ENCODE data around the gene NSMF. TPM values are rescaled to one million over a fixed set of nuclear protein-coding genes. Genes with fewer than 3 reads are reported as not detected.

The NSMF gene
- total RNA-seq, 1 donor from 2014 or later, result 20.7 TPM

DNA sequence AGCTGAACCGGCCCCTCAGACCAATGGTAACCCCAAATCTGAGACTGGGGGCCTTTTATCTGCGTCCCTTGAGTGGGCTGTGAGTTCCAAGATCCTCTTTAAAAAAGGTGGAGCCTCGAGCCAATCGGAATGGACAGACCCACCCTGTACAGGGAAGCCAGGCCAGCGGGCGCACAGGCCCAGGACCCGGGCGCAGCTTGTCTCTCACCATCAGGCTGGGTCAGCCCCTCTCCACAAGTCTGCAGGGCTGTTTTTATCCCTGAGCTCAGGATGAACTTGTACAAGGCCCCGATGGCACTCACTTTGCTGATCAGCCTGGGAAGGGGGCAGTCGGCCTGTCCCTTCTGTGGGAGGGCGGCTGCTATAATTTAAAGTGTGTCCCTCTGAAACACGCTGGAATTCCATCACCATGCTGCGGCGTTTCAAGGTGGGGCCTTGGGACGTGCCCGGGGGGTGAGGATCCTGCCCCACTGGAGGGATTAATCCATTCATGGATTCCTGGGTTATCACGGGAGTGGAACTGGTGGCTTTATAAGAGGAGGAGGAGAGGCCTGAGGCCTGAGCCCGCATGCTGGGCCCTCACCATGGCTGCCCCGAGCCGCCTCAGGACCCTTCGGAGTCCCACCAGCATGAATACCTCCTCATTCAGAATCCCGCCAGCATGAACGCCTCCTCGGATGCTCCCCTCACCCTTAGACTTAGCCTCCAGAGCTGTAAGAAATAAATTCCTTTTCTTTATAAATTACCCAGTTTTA lies 50.3 kb downstream of the NSMF start:
- Histone ChIP-seq H3K27me3 (ENCODE audit: low read depth) (peaks cover 5% of the 10 kb centered on the region), H3K27ac (no peak overlapping the region), H3K9me3 (no peaks in the 10 kb centered on the region), H3K4me1 (peaks cover 44% of the 10 kb centered on the region), H3K36me3 (no peaks in the 10 kb centered on the region), H3K4me3 (no peak overlapping the region)
- DNase-seq (no peak), ATAC-seq (no peak)
- intact Hi-C loops (cut with DNase I), result no loop called here
- TF ChIP-seq, protein P1, sequence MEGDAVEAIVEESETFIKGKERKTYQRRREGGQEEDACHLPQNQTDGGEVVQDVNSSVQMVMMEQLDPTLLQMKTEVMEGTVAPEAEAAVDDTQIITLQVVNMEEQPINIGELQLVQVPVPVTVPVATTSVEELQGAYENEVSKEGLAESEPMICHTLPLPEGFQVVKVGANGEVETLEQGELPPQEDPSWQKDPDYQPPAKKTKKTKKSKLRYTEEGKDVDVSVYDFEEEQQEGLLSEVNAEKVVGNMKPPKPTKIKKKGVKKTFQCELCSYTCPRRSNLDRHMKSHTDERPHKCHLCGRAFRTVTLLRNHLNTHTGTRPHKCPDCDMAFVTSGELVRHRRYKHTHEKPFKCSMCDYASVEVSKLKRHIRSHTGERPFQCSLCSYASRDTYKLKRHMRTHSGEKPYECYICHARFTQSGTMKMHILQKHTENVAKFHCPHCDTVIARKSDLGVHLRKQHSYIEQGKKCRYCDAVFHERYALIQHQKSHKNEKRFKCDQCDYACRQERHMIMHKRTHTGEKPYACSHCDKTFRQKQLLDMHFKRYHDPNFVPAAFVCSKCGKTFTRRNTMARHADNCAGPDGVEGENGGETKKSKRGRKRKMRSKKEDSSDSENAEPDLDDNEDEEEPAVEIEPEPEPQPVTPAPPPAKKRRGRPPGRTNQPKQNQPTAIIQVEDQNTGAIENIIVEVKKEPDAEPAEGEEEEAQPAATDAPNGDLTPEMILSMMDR (IDR thresholded peaks at IDR 0.05), result no peak

DNA sequence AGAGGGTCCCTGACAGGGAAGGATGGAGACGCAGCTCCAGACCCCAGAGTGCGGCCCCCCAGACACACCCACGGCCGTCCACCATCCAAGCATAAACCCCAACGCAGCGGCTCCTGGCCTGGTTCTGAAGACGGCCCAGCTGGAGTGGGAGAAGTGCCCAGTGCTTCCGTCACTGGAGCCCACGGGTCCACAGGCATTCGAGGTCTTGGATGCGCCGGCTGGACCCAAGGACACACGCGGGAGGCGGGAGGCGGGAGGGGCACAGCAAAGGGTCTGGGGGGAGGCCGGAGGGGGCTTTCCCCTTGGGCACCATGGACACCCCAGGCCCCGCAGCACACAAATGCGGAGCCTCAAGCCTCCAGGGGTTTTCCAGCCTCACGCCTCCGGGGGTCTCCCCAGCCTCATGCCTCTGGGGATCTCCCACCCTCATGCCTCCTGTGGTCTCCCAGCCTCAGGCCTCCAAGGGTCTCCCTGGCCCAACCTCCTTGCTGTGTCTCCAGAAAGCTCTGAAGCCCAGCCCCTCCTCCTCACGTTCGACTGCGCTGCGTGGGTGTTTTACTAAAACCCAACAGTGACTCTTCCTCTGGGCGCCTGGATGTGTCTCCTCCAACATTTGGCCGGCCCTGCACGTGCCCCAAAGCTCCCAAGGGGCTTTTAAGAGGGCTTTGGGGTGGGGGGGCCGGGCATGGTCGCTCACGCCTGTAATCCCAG lies 51.4 kb downstream of the NSMF start:
- TF ChIP-seq, protein P1 (IDR thresholded peaks at IDR 0.05), result no peak
- ATAC-seq (no peak), DNase-seq (no peak)
- H3K27me3 ChIP-seq (ENCODE audit: low read depth), result peaks cover 5% of the 10 kb centered on the region
- intact Hi-C loops (cut with DNase I), result no loop called here
- H3K9me3 ChIP-seq, result no peaks in the 10 kb centered on the region
- H3K4me1 ChIP-seq, result peaks cover 44% of the 10 kb centered on the region
- H3K27ac ChIP-seq, result peak overlapping the region; percentile 13
- H3K4me3 ChIP-seq, result peak overlapping the region; percentile 43
- no peaks in the 10 kb centered on the region for H3K36me3 ChIP-seq

DNA sequence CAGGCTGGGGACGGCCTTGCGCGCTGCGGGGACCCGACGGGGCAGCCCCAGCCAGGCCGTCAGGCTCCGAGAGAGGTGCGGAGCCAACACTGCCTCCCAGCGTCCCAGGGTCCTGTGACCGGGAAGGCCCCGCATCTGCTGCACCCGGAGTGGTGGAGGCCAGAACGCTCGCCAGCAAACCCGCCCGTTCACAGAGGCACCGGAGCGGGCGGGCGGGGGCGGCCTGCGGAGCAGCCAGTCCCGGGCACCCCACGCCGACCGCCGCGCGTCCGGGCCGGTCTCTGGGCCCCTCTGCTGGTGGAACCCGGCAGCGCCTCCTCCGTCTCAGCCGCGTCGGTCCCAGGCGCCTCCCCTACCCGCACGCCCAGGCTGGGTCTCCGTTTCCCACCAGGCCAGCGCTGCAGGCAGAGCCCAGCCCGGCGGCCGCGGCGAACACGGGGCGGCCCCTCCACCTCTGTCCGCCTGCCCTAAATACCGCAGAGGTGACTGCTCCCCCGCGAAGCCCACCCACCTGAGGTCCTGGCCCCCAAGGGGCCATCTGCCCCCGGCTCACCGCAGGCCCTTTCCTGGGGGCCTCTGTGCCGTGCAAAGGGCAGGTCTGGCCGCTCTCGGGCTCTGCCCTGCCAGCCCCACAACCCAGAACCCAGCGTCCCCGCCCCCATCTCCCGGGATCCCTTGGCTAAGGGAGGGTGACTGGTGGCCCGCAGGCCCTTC lies 52.1 kb downstream of the NSMF start:
- TF ChIP-seq, protein P1 (IDR thresholded peaks at IDR 0.05), result peak; percentile 84
- Histone ChIP-seq H3K9me3 (no peaks in the 10 kb centered on the region), H3K27me3 (ENCODE audit: low read depth) (peaks cover 5% of the 10 kb centered on the region), H3K27ac (peak overlapping the region; percentile 13), H3K36me3 (no peaks in the 10 kb centered on the region), H3K4me3 (peak overlapping the region; percentile 43), H3K4me1 (peaks cover 39% of the 10 kb centered on the region)
- ATAC-seq, result peak; percentile 85 to 86
- peak; percentile 73 for DNase-seq
- intact Hi-C loops (cut with DNase I), result no loop called here

DNA sequence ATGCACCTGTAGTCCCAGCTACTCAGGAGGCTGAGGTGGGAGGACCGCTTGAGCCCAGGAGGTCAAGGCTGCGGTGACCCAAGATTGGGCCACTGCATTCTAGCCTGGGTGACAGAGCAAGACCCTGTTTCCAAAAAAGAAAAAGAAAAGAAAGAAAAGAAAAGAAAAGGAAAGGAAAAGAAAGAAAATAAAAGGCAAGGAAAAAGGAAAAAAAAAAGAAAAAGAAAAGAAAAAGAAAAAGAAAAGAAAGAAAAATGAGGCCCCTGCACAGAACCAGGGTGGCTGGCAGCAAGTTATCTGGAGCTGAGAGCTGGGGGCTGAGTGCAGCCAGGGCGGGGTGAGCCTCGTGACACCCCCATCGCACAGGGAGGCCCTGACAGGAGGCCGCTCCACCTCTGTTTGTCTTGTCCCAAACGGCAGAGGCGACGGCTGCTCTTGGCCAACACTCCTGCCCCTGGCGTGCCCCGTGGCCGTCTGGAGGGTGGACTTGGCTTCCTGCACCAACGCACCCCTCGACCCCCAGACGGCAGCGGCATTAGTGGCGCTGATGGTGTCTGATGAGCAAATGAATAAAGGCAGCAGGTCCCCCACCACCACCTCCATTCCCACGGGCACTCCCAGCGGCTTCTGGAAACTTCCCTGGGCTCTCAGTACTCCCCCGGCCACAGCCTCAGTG lies 52.9 kb downstream of the NSMF start:
- DNase-seq (no peak), ATAC-seq (peak in 1 of 2 donors; percentile 11)
- intact Hi-C loops (cut with DNase I), result no loop called here
- no peaks in the 10 kb centered on the region for H3K9me3 ChIP-seq
- H3K27ac ChIP-seq, result peak overlapping the region; percentile 13
- TF ChIP-seq, protein P1 (IDR thresholded peaks at IDR 0.05), result no peak
- peak overlapping the region; percentile 43 for H3K4me3 ChIP-seq
- peaks cover 32% of the 10 kb centered on the region for H3K4me1 ChIP-seq
- H3K27me3 ChIP-seq (ENCODE audit: low read depth), result peaks cover 5% of the 10 kb centered on the region
- no peaks in the 10 kb centered on the region for H3K36me3 ChIP-seq

DNA sequence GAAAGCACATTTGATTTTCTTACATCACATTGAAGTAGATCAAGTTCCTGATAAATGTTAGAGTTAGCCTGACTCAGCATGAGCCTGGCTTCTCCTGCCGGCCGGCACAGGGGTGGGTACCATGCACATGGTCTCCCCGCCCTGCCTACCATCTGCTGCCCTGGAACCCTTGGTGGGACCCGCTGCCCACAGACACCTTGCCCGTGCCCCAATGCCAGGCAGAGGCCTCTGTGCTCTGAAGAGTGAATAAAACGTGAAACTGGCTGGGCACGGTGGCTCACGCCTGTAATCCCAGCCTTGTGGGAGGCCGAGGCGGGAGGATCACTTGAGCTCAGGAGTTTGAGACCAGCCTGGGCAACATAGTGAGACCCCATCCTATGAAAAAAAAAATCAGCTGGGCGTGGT lies 53.5 kb downstream of the NSMF start:
- Histone ChIP-seq H3K4me3 (no peak overlapping the region), H3K4me1 (peaks cover 27% of the 10 kb centered on the region), H3K27me3 (ENCODE audit: low read depth) (peaks cover 5% of the 10 kb centered on the region), H3K36me3 (no peaks in the 10 kb centered on the region), H3K9me3 (no peaks in the 10 kb centered on the region), H3K27ac (no peak overlapping the region)
- TF ChIP-seq, protein P1 (IDR thresholded peaks at IDR 0.05), result no peak
- intact Hi-C loops (cut with DNase I), result no loop called here
- DNase-seq (no peak), ATAC-seq (no peak)
